ENCODE measurements around the gene CLPTM1. TPM values are rescaled to one million over a fixed set of nuclear protein-coding genes. Genes with fewer than 3 reads are reported as not detected.

CLPTM1 gene
- total RNA-seq, 4 donors from 2014 or later, result 65.4 to 117 (median 104) TPM

GRCh38 chr19:44972802-44973201 lies 17.6 kb downstream of the CLPTM1 start:
- H3K4me3 ChIP-seq (replicated peaks in 1 of 3), result no peak overlapping the region
- H3K9me3 ChIP-seq, result no peaks in the 10 kb centered on the region
- WGBS, 2 donors, result 95 to 99% methylated on average over 12 to 13 of the region's 13 CpGs
- H3K36me3 ChIP-seq, result peaks cover 39 to 45% of the 10 kb centered on the region in 2 donors
- H3K27ac ChIP-seq, result no peak overlapping the region
- H3K4me1 ChIP-seq, result no peaks in the 10 kb centered on the region
- no peak for TF ChIP-seq POLR2A (IDR thresholded peaks at IDR 0.05)
- no peak for TF ChIP-seq CTCF (IDR thresholded peaks at IDR 0.05)
- intact Hi-C loops (cut with DNase I), result no loop called here
- H3K27me3 ChIP-seq, result no peaks in the 10 kb centered on the region
- DNase-seq, result no peak

- WGBS, 2 donors, result 96% methylated on average over 19 to 20 of the region's 21 CpGs
- no peaks in the 10 kb centered on the region for H3K27me3 ChIP-seq
- intact Hi-C loops (cut with DNase I), result no loop called here
- no peaks in the 10 kb centered on the region for H3K4me1 ChIP-seq
- no peak for DNase-seq
- H3K36me3 ChIP-seq, result peaks cover 50 to 58% of the 10 kb centered on the region in 2 donors
- no peak overlapping the region for H3K4me3 ChIP-seq (replicated peaks in 1 of 3)
- H3K27ac ChIP-seq, result no peak overlapping the region
- no peaks in the 10 kb centered on the region for H3K9me3 ChIP-seq
- TF ChIP-seq CTCF (IDR thresholded peaks at IDR 0.05) (no peak), POLR2A (IDR thresholded peaks at IDR 0.05) (no peak)
These were observed 19.0 kb downstream of the CLPTM1 start for GRCh38 chr19:44973982-44974735.

GRCh38 chr19:44974857-44975256 lies 19.7 kb downstream of the CLPTM1 start:
- Histone ChIP-seq H3K36me3 (peaks cover 55 to 65% of the 10 kb centered on the region in 2 donors), H3K27me3 (no peaks in the 10 kb centered on the region), H3K4me3 (replicated peaks in 1 of 3) (no peak overlapping the region), H3K4me1 (no peaks in the 10 kb centered on the region), H3K9me3 (no peaks in the 10 kb centered on the region), H3K27ac (no peak overlapping the region)
- TF ChIP-seq POLR2A (IDR thresholded peaks at IDR 0.05) (no peak), CTCF (IDR thresholded peaks at IDR 0.05) (no peak)
- no peak for DNase-seq
- intact Hi-C loops (cut with DNase I), result no loop called here
- 97 to 98% methylated on average over 5 of the region's 5 CpGs for WGBS, 2 donors

- no peak for DNase-seq
- Histone ChIP-seq H3K9me3 (no peaks in the 10 kb centered on the region), H3K27me3 (no peaks in the 10 kb centered on the region), H3K4me3 (replicated peaks in 1 of 3) (no peak overlapping the region), H3K4me1 (no peaks in the 10 kb centered on the region), H3K27ac (no peak overlapping the region), H3K36me3 (peaks cover 55 to 68% of the 10 kb centered on the region in 2 donors)
- 95 to 98% methylated on average over 4 of the region's 4 CpGs for WGBS, 2 donors
- TF ChIP-seq CTCF (IDR thresholded peaks at IDR 0.05), result no peak
- no peak for TF ChIP-seq POLR2A (IDR thresholded peaks at IDR 0.05)
- intact Hi-C loops (cut with DNase I), result no loop called here
These were observed 20.3 kb downstream of the CLPTM1 start for GRCh38 chr19:44975444-44975843.

- DNase-seq, result no peak
- no peak overlapping the region for H3K27ac ChIP-seq
- H3K27me3 ChIP-seq, result no peaks in the 10 kb centered on the region
- no peaks in the 10 kb centered on the region for H3K4me1 ChIP-seq
- H3K4me3 ChIP-seq (replicated peaks in 1 of 3), result no peak overlapping the region
- intact Hi-C loops (cut with DNase I), result no loop called here
- WGBS, 2 donors, result 87 to 92% methylated on average over 9 of the region's 9 CpGs
- no peaks in the 10 kb centered on the region for H3K9me3 ChIP-seq
- no peak for TF ChIP-seq POLR2A (IDR thresholded peaks at IDR 0.05)
- no peak for TF ChIP-seq CTCF (IDR thresholded peaks at IDR 0.05)
- H3K36me3 ChIP-seq, result peaks cover 37 to 43% of the 10 kb centered on the region in 2 donors
These were observed 28.8 kb downstream of the CLPTM1 start for GRCh38 chr19:44984005-44984404.
